Measurements from ENCODE around the gene EFCAB11. TPM values are rescaled to one million over a fixed set of nuclear protein-coding genes. Genes with fewer than 3 reads are reported as not detected.

Gene EFCAB11
- total and polyA plus RNA-seq, 2 of the 8 experiments (the other 6 are each of a cell fraction or from before 2014, with no cell fraction given), result 6.8 to 12.8 TPM

- Histone ChIP-seq H2AFZ (ENCODE audit: low read length) (no peak overlapping the region), H3K79me1 (ENCODE audit: low read depth, low read length) (no peaks in the 10 kb centered on the region), H3K9ac (replicated peaks in 1 of 4; ENCODE audit: extremely low read depth in 1 of 4, low read depth in 3 of 4, low read length in 3 of 4) (no peak overlapping the region), H3K4me2 (ENCODE audit: insufficient read depth in 1 of 2, low read depth in 2 of 2, low read length in 2 of 2) (no peak overlapping the region), H4K20me1 (replicated peaks in 1 of 2; ENCODE audit: control insufficient read depth in 1 of 2, insufficient read depth in 2 of 2, low read length in 2 of 2) (no peaks in the 10 kb centered on the region), H2BK15ac (ENCODE audit: low read length) (no peak overlapping the region), H3K27ac (ENCODE audit: low read depth, low read length) (no peak overlapping the region), H2BK5ac (ENCODE audit: low read depth, low read length) (no peak overlapping the region), H3K9me3 (ENCODE audit: insufficient read depth in 2 of 2, low read depth in 1 of 2, low read length in 1 of 2) (no peaks in the 10 kb centered on the region), H3K23me2 (ENCODE audit: low read depth, low read length) (no peaks in the 10 kb centered on the region), H3K4me3 (ENCODE audit: extremely low read depth in 1 of 4, insufficient read depth in 2 of 4, low read depth in 3 of 4, low read length in 4 of 4) (no peak overlapping the region), H4K91ac (replicated peaks; ENCODE audit: insufficient read length, low read length) (no peak overlapping the region), H4K8ac (ENCODE audit: extremely low read depth, insufficient read depth, low read length) (no peak overlapping the region), H4K5ac (ENCODE audit: insufficient read length, low read depth, low read length) (no peak overlapping the region), H3K79me2 (ENCODE audit: control insufficient read depth in 1 of 2, insufficient read depth in 2 of 2, low read length in 2 of 2) (no peaks in the 10 kb centered on the region), H3K36me3 (ENCODE audit: control insufficient read depth in 2 of 4, insufficient read depth in 4 of 4, low read length in 3 of 4) (peaks cover 0 to 40% (median 6%) of the 10 kb centered on the region in 4 experiments; a peak in 5 of 8 replicates), H3K27me3 (replicated peaks in 1 of 4; ENCODE audit: control insufficient read depth in 3 of 4, extremely low read depth in 1 of 4, insufficient read depth in 3 of 4, low read length in 3 of 4) (no peaks in the 10 kb centered on the region), H3K23ac (ENCODE audit: insufficient read length) (no peak overlapping the region), H3K56ac (replicated peaks; ENCODE audit: insufficient read length, low read depth, low read length) (no peak overlapping the region), H3K4ac (replicated peaks; ENCODE audit: insufficient read length, low read depth, low read length) (no peak overlapping the region), H3K4me1 (replicated peaks in 1 of 4; ENCODE audit: control insufficient read depth in 3 of 4, insufficient read depth in 4 of 4, low read length in 3 of 4) (peaks cover 0 to 3% (median 1%) of the 10 kb centered on the region in 4 experiments; a peak in 4 of 7 replicates), H2BK120ac (replicated peaks; ENCODE audit: low read depth, low read length) (no peak overlapping the region), H2BK20ac (ENCODE audit: low read length) (no peak overlapping the region), H2BK12ac (ENCODE audit: low read depth, low read length) (no peak overlapping the region), H2AK5ac (ENCODE audit: low read depth, low read length) (no peak overlapping the region), H3K18ac (ENCODE audit: extremely low read depth, low read length) (no peak overlapping the region), H3K14ac (ENCODE audit: insufficient read length) (no peak overlapping the region)
- no peak for DNase-seq (ENCODE audit: low read depth in 1 of 2, low spot score in 2 of 2)
- POLR2A ChIA-PET (ENCODE audit: partially characterized antibody), result interaction anchor here (0.9 to 1.6 kb wide), 3 partner anchors 13 to 32 kb away, joined by 4 to 5 read pairs (median 4); partner anchors contain the start of gene TDP1
- WGBS, 2 experiments (ENCODE audit: extremely low coverage in 1 of 2, insufficient coverage in 1 of 2, insufficient read length in 1 of 2, insufficient replicate concordance in 2 of 2, low coverage in 1 of 2, low lambda C conversion rate in 2 of 2, missing lambda C conversion rate in 1 of 2), result 84% methylated on average over 5 of the region's 5 CpGs; no CpG with 5 or more reads in 1 of the 2 experiments
- FAIRE-seq, result no peak
- CTCF ChIA-PET (ENCODE audit: partially characterized antibody), result interaction anchor here (0.7 to 6.4 kb wide), 7 partner anchors 9 to 248 kb away, joined by 3 to 37 read pairs (median 4); no protein-coding TSS in a partner anchor
- TF ChIP-seq SIRT6 (IDR thresholded peaks at IDR 0.05; ENCODE audit: low read length), result no peak
- TF ChIP-seq SAP30 (IDR thresholded peaks at IDR 0.05; ENCODE audit: insufficient read depth, insufficient replicate concordance, low read length), result no peak
- no peak for TF ChIP-seq KDM4A (IDR thresholded peaks at IDR 0.05; ENCODE audit: low read depth, low read length, severe bottlenecking)
Observed at GRCh38 chr14:89986462-89987160, 32.1 kb upstream of the EFCAB11 start.
